HEK293 (cell line): ENCODE data around the gene SLC8A3.

Source experiments
- CTCF ChIA-PET: fragments of 350-600 bp; formaldehyde crosslinking; extraction: SDS; loops from one replicate; lab custom pipeline; 2021; ENCODE audit warnings: antibody characterized with exemption; lab: Yijun Ruan, JAX
- POLR2A ChIA-PET: fragments of 300-600 bp; formaldehyde crosslinking; extraction: SDS; loops from one replicate; lab custom pipeline; 2020; ENCODE audit warnings: antibody characterized with exemption, inconsistent platforms; lab: Yijun Ruan, JAX
- H3K27ac ChIP-seq: fragments of 200-500 bp; sonication (Bioruptor generic); 2 replicates; pipeline ENCODE4 v1.5.1; 2014; ENCODE audit warnings: low read depth, low read length, control low read depth, inconsistent platforms; ENCODE audit errors: extremely low read depth
- H3K36me3 ChIP-seq, 2 experiments: fragments of 200-500 bp in 1 of 2; sonication (Bioruptor generic) in 1 of 2; 1 replicate in 1 of 2; 2 replicates in 1 of 2; pipeline ENCODE4 v1.5.1; 2014 to 2017; ENCODE audit warnings: inconsistent platforms in 2 of 2, low read length in 2 of 2; ENCODE audit not compliant: control insufficient read depth in 2 of 2, insufficient read depth in 1 of 2
- H3K4me1 ChIP-seq: fragments of 200-500 bp; sonication (Bioruptor generic); 2 replicates; pipeline ENCODE4 v1.5.1; 2014; ENCODE audit warnings: mild to moderate bottlenecking, low read length, inconsistent platforms; ENCODE audit not compliant: control insufficient read depth, insufficient read depth
- H3K4me3 ChIP-seq: 2 replicates; pipeline ENCODE4 v1.5.1; 2011; ENCODE audit warnings: low read depth, mild to moderate bottlenecking, control low read depth, low read length, moderate library complexity
- H3K9me3 ChIP-seq: fragments of 200-500 bp; sonication (Bioruptor generic); 2 replicates; pipeline ENCODE4 v1.5.1; 2014; ENCODE audit warnings: low read depth, low read length, inconsistent platforms; ENCODE audit not compliant: control insufficient read depth, insufficient read depth
- GLI4 ChIP-seq: fragments of 450-650 bp; formaldehyde crosslinking; IDR thresholded peaks from 2 replicates; pipeline ENCODE4 v1.5.1; 2016; ENCODE audit warnings: missing biosample characterization, missing genetic modification characterization
- GLIS2 ChIP-seq: fragments of 450-650 bp; formaldehyde crosslinking; IDR thresholded peaks from 2 replicates; pipeline ENCODE4 v1.5.1; 2016; ENCODE audit warnings: missing biosample characterization, missing genetic modification characterization
- IKZF3 ChIP-seq: fragments of 450-650 bp; IDR thresholded peaks from 2 replicates; pipeline ENCODE4 v1.5.0; 2018; ENCODE audit warnings: missing biosample characterization, mild to moderate bottlenecking, missing genetic modification characterization, moderate library complexity
- SP3 ChIP-seq: fragments of 450-650 bp; formaldehyde crosslinking; IDR thresholded peaks from 2 replicates; pipeline ENCODE4 v1.5.1; 2016; ENCODE audit warnings: missing biosample characterization, missing genetic modification characterization
- ZFHX2 ChIP-seq: fragments of 450-650 bp; formaldehyde crosslinking; conservative IDR thresholded peaks from 2 replicates; pipeline ENCODE4 v1.5.1; 2016; ENCODE audit warnings: missing biosample characterization, missing genetic modification characterization
- ZNF133 ChIP-seq: fragments of 450-650 bp; formaldehyde crosslinking; IDR thresholded peaks from 2 replicates; pipeline ENCODE4 v1.5.1; 2016; ENCODE audit warnings: missing biosample characterization, missing genetic modification characterization
- ZNF174 ChIP-seq: fragments of 450-650 bp; formaldehyde crosslinking; IDR thresholded peaks from 2 replicates; pipeline ENCODE4 v1.5.0; 2017; ENCODE audit warnings: missing biosample characterization, mild to moderate bottlenecking, missing genetic modification characterization
- ZNF221 ChIP-seq: fragments of 450-650 bp; formaldehyde crosslinking; IDR thresholded peaks from 2 replicates; pipeline ENCODE4 v1.5.1; 2017; ENCODE audit warnings: missing biosample characterization, missing genetic modification characterization, borderline replicate concordance
- ZNF350 ChIP-seq: fragments of 450-650 bp; formaldehyde crosslinking; IDR thresholded peaks from 2 replicates; pipeline ENCODE4 v1.5.0; 2017; ENCODE audit warnings: missing biosample characterization, mild to moderate bottlenecking, missing genetic modification characterization
- ZNF571 ChIP-seq: fragments of 450-650 bp; formaldehyde crosslinking; IDR thresholded peaks from 2 replicates; pipeline ENCODE4 v1.5.0; 2017; ENCODE audit warnings: missing biosample characterization, missing genetic modification characterization
- TF ChIP-seq, protein P1 (sequence below): fragments of 450-650 bp; formaldehyde crosslinking; IDR thresholded peaks from 2 replicates; pipeline ENCODE4 v1.5.1; 2016; ENCODE audit warnings: missing biosample characterization, missing genetic modification characterization, borderline replicate concordance
- TF ChIP-seq, protein P2 (sequence below): fragments of 450-650 bp; formaldehyde crosslinking; IDR thresholded peaks from 2 replicates; pipeline ENCODE4 v1.5.1; 2016; ENCODE audit warnings: missing biosample characterization, missing genetic modification characterization, low read depth
- TF ChIP-seq, protein P3 (sequence below): fragments of 450-650 bp; formaldehyde crosslinking; IDR thresholded peaks from 2 replicates; pipeline ENCODE4 v1.5.1; 2016; ENCODE audit warnings: missing biosample characterization, missing genetic modification characterization
- TF ChIP-seq, protein P4 (sequence below): fragments of 450-650 bp; formaldehyde crosslinking; IDR thresholded peaks from 2 replicates; pipeline ENCODE4 v1.5.1; 2016; ENCODE audit warnings: missing biosample characterization, missing genetic modification characterization
- TF ChIP-seq, protein P5 (sequence below): fragments of 450-650 bp; formaldehyde crosslinking; IDR thresholded peaks from 2 replicates; pipeline ENCODE4 v1.5.1; 2016; ENCODE audit warnings: missing biosample characterization, missing genetic modification characterization
- TF ChIP-seq, protein P6 (sequence below): fragments of 450-650 bp; formaldehyde crosslinking; IDR thresholded peaks from 2 replicates; pipeline ENCODE4 v1.5.1; 2016; ENCODE audit warnings: missing biosample characterization, missing genetic modification characterization, low read depth

SLC8A3 gene

DNA sequence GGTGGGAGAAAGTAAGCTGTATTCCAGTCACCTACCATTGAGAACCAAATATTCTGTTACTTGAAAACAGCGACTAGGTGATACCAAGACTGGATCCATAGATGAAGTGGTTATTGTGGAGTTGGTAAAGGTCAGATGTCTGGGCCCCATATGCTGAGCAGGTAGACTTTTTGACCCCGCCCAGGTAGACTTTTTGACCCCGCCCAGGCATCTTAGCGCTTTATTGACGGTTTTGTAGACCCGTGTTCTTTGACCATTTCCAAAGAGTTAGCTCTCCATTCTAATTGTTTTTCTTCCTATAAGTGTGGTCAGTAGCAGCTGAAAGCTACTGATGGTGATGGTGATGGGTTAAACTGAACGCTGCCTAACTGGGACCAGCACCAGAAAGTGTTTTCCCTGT, 61.6 kb downstream of the SLC8A3 start (continued):
- TF ChIP-seq, protein P1, sequence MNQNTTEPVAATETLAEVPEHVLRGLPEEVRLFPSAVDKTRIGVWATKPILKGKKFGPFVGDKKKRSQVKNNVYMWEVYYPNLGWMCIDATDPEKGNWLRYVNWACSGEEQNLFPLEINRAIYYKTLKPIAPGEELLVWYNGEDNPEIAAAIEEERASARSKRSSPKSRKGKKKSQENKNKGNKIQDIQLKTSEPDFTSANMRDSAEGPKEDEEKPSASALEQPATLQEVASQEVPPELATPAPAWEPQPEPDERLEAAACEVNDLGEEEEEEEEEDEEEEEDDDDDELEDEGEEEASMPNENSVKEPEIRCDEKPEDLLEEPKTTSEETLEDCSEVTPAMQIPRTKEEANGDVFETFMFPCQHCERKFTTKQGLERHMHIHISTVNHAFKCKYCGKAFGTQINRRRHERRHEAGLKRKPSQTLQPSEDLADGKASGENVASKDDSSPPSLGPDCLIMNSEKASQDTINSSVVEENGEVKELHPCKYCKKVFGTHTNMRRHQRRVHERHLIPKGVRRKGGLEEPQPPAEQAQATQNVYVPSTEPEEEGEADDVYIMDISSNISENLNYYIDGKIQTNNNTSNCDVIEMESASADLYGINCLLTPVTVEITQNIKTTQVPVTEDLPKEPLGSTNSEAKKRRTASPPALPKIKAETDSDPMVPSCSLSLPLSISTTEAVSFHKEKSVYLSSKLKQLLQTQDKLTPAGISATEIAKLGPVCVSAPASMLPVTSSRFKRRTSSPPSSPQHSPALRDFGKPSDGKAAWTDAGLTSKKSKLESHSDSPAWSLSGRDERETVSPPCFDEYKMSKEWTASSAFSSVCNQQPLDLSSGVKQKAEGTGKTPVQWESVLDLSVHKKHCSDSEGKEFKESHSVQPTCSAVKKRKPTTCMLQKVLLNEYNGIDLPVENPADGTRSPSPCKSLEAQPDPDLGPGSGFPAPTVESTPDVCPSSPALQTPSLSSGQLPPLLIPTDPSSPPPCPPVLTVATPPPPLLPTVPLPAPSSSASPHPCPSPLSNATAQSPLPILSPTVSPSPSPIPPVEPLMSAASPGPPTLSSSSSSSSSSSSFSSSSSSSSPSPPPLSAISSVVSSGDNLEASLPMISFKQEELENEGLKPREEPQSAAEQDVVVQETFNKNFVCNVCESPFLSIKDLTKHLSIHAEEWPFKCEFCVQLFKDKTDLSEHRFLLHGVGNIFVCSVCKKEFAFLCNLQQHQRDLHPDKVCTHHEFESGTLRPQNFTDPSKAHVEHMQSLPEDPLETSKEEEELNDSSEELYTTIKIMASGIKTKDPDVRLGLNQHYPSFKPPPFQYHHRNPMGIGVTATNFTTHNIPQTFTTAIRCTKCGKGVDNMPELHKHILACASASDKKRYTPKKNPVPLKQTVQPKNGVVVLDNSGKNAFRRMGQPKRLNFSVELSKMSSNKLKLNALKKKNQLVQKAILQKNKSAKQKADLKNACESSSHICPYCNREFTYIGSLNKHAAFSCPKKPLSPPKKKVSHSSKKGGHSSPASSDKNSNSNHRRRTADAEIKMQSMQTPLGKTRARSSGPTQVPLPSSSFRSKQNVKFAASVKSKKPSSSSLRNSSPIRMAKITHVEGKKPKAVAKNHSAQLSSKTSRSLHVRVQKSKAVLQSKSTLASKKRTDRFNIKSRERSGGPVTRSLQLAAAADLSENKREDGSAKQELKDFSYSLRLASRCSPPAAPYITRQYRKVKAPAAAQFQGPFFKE (tag by site-specific recombination) = no peak

DNA sequence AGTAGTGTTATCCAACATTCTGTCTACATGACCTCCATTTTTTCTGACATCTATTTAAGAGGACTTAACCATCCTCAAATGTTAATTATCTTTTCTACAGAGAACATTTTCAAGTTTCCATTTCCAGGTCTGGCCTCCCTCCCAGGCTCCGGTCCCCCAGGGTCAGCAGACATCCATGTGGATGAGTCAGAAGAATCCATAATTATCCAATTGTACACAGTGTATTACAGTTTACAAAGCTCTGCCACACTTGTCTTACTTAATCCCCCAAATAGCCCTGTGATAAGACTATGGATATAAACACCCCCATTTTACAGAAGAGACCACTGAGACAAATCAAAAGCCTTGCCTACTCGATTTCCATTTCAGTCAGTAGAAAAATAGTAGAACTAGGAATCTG, 65.0 kb downstream of the SLC8A3 start:
- Histone ChIP-seq H3K36me3 (no peaks in the 10 kb centered on the region), H3K9me3 (no peaks in the 10 kb centered on the region), H3K4me1 (no peaks in the 10 kb centered on the region), H3K27ac (no peak overlapping the region), H3K4me3 (no peak overlapping the region)
- CTCF ChIA-PET = no interaction called here
- POLR2A ChIA-PET = no interaction called here
- no peak for TF ChIP-seq ZNF133
- no peak for TF ChIP-seq GLIS2
- TF ChIP-seq, protein P2, sequence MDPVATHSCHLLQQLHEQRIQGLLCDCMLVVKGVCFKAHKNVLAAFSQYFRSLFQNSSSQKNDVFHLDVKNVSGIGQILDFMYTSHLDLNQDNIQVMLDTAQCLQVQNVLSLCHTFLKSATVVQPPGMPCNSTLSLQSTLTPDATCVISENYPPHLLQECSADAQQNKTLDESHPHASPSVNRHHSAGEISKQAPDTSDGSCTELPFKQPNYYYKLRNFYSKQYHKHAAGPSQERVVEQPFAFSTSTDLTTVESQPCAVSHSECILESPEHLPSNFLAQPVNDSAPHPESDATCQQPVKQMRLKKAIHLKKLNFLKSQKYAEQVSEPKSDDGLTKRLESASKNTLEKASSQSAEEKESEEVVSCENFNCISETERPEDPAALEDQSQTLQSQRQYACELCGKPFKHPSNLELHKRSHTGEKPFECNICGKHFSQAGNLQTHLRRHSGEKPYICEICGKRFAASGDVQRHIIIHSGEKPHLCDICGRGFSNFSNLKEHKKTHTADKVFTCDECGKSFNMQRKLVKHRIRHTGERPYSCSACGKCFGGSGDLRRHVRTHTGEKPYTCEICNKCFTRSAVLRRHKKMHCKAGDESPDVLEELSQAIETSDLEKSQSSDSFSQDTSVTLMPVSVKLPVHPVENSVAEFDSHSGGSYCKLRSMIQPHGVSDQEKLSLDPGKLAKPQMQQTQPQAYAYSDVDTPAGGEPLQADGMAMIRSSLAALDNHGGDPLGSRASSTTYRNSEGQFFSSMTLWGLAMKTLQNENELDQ (tag by site-specific recombination) = no peak
- TF ChIP-seq SP3 (tag by site-specific recombination) = no peak
- TF ChIP-seq, protein P3, sequence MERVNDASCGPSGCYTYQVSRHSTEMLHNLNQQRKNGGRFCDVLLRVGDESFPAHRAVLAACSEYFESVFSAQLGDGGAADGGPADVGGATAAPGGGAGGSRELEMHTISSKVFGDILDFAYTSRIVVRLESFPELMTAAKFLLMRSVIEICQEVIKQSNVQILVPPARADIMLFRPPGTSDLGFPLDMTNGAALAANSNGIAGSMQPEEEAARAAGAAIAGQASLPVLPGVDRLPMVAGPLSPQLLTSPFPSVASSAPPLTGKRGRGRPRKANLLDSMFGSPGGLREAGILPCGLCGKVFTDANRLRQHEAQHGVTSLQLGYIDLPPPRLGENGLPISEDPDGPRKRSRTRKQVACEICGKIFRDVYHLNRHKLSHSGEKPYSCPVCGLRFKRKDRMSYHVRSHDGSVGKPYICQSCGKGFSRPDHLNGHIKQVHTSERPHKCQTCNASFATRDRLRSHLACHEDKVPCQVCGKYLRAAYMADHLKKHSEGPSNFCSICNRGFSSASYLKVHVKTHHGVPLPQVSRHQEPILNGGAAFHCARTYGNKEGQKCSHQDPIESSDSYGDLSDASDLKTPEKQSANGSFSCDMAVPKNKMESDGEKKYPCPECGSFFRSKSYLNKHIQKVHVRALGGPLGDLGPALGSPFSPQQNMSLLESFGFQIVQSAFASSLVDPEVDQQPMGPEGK = no peak
- no peak for TF ChIP-seq ZNF350 (tag by site-specific recombination)
- no peak for TF ChIP-seq ZNF174
- TF ChIP-seq ZNF221 (tag by site-specific recombination) = no peak
- no peak for TF ChIP-seq ZNF571 (tag by site-specific recombination)
- TF ChIP-seq ZFHX2 (tag by site-specific recombination) = no peak
- TF ChIP-seq IKZF3 = no peak
- TF ChIP-seq, protein P4, sequence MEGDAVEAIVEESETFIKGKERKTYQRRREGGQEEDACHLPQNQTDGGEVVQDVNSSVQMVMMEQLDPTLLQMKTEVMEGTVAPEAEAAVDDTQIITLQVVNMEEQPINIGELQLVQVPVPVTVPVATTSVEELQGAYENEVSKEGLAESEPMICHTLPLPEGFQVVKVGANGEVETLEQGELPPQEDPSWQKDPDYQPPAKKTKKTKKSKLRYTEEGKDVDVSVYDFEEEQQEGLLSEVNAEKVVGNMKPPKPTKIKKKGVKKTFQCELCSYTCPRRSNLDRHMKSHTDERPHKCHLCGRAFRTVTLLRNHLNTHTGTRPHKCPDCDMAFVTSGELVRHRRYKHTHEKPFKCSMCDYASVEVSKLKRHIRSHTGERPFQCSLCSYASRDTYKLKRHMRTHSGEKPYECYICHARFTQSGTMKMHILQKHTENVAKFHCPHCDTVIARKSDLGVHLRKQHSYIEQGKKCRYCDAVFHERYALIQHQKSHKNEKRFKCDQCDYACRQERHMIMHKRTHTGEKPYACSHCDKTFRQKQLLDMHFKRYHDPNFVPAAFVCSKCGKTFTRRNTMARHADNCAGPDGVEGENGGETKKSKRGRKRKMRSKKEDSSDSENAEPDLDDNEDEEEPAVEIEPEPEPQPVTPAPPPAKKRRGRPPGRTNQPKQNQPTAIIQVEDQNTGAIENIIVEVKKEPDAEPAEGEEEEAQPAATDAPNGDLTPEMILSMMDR (tag by site-specific recombination) = no peak
- no peak for TF ChIP-seq GLI4 (tag by site-specific recombination)
- TF ChIP-seq, protein P5, sequence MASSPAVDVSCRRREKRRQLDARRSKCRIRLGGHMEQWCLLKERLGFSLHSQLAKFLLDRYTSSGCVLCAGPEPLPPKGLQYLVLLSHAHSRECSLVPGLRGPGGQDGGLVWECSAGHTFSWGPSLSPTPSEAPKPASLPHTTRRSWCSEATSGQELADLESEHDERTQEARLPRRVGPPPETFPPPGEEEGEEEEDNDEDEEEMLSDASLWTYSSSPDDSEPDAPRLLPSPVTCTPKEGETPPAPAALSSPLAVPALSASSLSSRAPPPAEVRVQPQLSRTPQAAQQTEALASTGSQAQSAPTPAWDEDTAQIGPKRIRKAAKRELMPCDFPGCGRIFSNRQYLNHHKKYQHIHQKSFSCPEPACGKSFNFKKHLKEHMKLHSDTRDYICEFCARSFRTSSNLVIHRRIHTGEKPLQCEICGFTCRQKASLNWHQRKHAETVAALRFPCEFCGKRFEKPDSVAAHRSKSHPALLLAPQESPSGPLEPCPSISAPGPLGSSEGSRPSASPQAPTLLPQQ (tag by site-specific recombination) = no peak
- TF ChIP-seq, protein P6, sequence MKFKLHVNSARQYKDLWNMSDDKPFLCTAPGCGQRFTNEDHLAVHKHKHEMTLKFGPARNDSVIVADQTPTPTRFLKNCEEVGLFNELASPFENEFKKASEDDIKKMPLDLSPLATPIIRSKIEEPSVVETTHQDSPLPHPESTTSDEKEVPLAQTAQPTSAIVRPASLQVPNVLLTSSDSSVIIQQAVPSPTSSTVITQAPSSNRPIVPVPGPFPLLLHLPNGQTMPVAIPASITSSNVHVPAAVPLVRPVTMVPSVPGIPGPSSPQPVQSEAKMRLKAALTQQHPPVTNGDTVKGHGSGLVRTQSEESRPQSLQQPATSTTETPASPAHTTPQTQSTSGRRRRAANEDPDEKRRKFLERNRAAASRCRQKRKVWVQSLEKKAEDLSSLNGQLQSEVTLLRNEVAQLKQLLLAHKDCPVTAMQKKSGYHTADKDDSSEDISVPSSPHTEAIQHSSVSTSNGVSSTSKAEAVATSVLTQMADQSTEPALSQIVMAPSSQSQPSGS (tag by site-specific recombination) = no peak
